ENCODE data around the gene ANO1.

Gene ANO1

GRCh38 chr11:70140711-70141485 lies 62.8 kb downstream of the ANO1 start:
- no peak for DNase-seq

GRCh38 chr11:70141486-70142220 lies 63.5 kb downstream of the ANO1 start:
- no peak for DNase-seq

GRCh38 chr11:70142221-70142875 lies 64.2 kb downstream of the ANO1 start:
- DNase-seq = no peak

- no peak for DNase-seq
Observed at GRCh38 chr11:70144262-70144661, 66.1 kb downstream of the ANO1 start.

- DNase-seq = no peak
Observed at GRCh38 chr11:70145071-70145470, 67.0 kb downstream of the ANO1 start.

- DNase-seq = no peak
Observed at GRCh38 chr11:70145841-70146240, 67.7 kb downstream of the ANO1 start.

- DNase-seq = no peak
Observed at GRCh38 chr11:70146299-70146698, 68.2 kb downstream of the ANO1 start.

GRCh38 chr11:70146895-70147520 lies 68.9 kb downstream of the ANO1 start:
- DNase-seq = no peak

- DNase-seq = no peak
Observed at GRCh38 chr11:70147668-70148067, 69.6 kb downstream of the ANO1 start.

GRCh38 chr11:70151671-70152070 lies 73.6 kb downstream of the ANO1 start:
- no peak for DNase-seq

GRCh38 chr11:70153133-70153727 lies 75.1 kb downstream of the ANO1 start:
- DNase-seq = no peak

- no peak for DNase-seq
Observed at GRCh38 chr11:70155386-70155785, 77.3 kb downstream of the ANO1 start.

- no peak for DNase-seq
Observed at GRCh38 chr11:70156291-70157037, 78.3 kb downstream of the ANO1 start.

- DNase-seq = no peak
Observed at GRCh38 chr11:70158201-70158600, 80.1 kb downstream of the ANO1 start.

GRCh38 chr11:70158757-70159389 lies 80.8 kb downstream of the ANO1 start:
- no peak for DNase-seq

- DNase-seq = no peak
Observed at GRCh38 chr11:70159627-70160570, 81.8 kb downstream of the ANO1 start.

- DNase-seq = no peak
Observed at GRCh38 chr11:70161043-70161625, 83.0 kb downstream of the ANO1 start.

- no peak for DNase-seq
Observed at GRCh38 chr11:70164705-70165104, 86.6 kb downstream of the ANO1 start.

GRCh38 chr11:70167120-70167519 lies 89.0 kb downstream of the ANO1 start:
- DNase-seq = no peak
